Measurements from ENCODE around the gene ZFAND3.

- TF ChIP-seq CTCF (IDR thresholded peaks at IDR 0.05), result no peak
- no peak for TF ChIP-seq POLR2A (IDR thresholded peaks at IDR 0.05)
Observed at GRCh38 chr6:38045701-38046305, 226.3 kb downstream of the ZFAND3 start.

All from testis (tissue), 2 donors.